ENCODE results near the gene RPTOR.

The RPTOR gene

DNA sequence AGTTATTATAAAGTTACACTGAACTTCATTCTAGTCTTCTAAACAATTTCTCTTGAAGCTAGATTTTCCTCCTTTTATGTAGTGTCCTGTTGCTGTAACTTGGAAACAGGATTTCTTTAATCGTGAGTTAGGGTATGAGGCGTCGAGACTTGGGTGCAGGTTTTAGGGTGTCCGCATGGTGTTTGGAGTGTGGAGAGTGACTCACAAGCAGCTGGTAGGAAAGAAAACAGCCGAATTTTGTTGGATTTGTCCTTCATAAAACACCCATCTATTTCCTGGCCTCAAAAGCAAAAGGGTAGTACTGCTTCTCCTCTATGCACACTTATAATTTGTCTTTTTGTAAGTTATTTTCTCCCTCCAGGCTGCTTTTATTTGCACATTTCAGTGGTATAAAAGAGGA is 1.6 kb downstream of the RPTOR start:
- DNase-seq: no peak
- Histone ChIP-seq H3K36me3 (no peaks in the 10 kb centered on the region; the same call in 1 of the 2 replicates), H3K4me1 (peaks cover 3% of the 10 kb centered on the region; the same call in 1 of the 2 replicates), H3K4me3 (ENCODE audit: low read depth, low read length) (peak overlapping the region; percentile 89), H3K27me3 (no peaks in the 10 kb centered on the region), H3K9me3 (no peaks in the 10 kb centered on the region)
- TF ChIP-seq, protein P1, sequence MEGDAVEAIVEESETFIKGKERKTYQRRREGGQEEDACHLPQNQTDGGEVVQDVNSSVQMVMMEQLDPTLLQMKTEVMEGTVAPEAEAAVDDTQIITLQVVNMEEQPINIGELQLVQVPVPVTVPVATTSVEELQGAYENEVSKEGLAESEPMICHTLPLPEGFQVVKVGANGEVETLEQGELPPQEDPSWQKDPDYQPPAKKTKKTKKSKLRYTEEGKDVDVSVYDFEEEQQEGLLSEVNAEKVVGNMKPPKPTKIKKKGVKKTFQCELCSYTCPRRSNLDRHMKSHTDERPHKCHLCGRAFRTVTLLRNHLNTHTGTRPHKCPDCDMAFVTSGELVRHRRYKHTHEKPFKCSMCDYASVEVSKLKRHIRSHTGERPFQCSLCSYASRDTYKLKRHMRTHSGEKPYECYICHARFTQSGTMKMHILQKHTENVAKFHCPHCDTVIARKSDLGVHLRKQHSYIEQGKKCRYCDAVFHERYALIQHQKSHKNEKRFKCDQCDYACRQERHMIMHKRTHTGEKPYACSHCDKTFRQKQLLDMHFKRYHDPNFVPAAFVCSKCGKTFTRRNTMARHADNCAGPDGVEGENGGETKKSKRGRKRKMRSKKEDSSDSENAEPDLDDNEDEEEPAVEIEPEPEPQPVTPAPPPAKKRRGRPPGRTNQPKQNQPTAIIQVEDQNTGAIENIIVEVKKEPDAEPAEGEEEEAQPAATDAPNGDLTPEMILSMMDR (IDR thresholded peaks at IDR 0.05; ENCODE audit: low read depth, low read length): no peak

DNA sequence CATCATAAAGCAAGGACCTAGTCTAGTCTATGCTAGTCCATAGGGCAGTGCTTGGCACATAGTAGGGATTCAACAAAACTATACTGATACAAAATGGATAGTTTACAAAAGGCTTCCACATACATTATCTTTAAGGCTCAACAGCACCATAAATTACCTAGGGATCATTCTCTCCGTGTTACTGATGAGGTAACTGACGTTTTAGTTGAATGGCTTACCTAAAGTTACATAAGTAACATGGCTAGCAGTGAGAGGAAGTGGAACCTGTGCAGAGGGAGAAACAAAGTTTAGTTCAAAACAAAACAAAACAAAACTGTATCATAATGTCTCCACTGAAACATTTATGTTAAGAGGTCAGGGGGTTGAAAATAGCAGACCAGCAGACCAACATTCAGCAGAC is 7.9 kb downstream of the RPTOR start:
- TF ChIP-seq, protein P1 (IDR thresholded peaks at IDR 0.05; ENCODE audit: low read depth, low read length): no peak
- Histone ChIP-seq H3K4me1 (no peaks in the 10 kb centered on the region; the same call in 1 of the 2 replicates), H3K36me3 (peaks cover 4% of the 10 kb centered on the region; the same call in 1 of the 2 replicates), H3K9me3 (no peaks in the 10 kb centered on the region), H3K27me3 (no peaks in the 10 kb centered on the region), H3K4me3 (ENCODE audit: low read depth, low read length) (no peak overlapping the region)
- DNase-seq: no peak

DNA sequence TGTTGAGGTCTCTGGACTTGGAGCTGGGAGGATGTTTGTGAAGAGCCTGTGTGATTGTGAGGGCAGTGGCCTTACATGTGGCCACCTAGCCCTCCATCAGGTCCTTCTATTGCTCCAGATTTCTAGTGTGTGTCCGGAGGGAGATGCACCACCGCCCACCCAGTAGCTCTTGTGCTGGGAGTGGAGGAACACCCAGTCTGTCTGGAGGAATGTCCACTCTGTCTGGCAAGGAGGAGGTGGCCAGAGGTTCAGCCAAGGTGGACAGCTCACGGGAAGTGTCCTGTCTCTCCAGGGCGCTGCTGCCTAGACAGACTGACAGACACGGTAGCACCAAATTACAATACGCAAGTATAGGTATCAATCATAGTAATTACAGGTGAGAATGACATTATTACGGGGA is 10.6 kb downstream of the RPTOR start:
- H3K36me3 ChIP-seq: peaks cover 4% of the 10 kb centered on the region; the same call in 1 of the 2 replicates
- no peak overlapping the region for H3K4me3 ChIP-seq (ENCODE audit: low read depth, low read length)
- H3K9me3 ChIP-seq: no peaks in the 10 kb centered on the region
- TF ChIP-seq, protein P1 (IDR thresholded peaks at IDR 0.05; ENCODE audit: low read depth, low read length): no peak
- no peaks in the 10 kb centered on the region; the same call in 1 of the 2 replicates for H3K4me1 ChIP-seq
- H3K27me3 ChIP-seq: no peaks in the 10 kb centered on the region
- DNase-seq: no peak

DNA sequence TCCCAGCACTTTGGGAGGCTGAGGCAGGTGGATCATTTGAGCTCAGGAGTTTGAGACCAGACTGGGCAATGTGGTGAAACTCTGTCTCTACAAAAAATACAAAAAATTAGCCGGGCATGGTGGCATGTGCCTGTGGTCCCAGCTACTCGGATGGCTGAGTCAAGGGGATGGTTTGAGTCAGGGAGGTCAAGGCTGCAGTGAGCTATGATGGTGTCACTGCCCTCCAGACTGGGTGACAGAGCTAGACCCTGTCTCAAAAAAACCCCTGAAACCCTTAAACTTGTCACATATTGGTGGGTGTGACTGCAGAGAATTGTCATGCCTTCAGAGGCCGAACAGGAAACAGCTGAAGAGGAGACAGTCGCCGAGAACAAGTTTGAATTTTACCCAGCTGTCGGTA is 13.4 kb downstream of the RPTOR start:
- DNase-seq: no peak
- Histone ChIP-seq H3K27me3 (no peaks in the 10 kb centered on the region), H3K9me3 (no peaks in the 10 kb centered on the region), H3K4me1 (no peaks in the 10 kb centered on the region), H3K36me3 (0 out of 2 replicates have a peak, but pooled peaks cover under 1% of the 10 kb centered on the region), H3K4me3 (ENCODE audit: low read depth, low read length) (no peak overlapping the region)
- TF ChIP-seq, protein P1 (IDR thresholded peaks at IDR 0.05; ENCODE audit: low read depth, low read length): no peak

DNA sequence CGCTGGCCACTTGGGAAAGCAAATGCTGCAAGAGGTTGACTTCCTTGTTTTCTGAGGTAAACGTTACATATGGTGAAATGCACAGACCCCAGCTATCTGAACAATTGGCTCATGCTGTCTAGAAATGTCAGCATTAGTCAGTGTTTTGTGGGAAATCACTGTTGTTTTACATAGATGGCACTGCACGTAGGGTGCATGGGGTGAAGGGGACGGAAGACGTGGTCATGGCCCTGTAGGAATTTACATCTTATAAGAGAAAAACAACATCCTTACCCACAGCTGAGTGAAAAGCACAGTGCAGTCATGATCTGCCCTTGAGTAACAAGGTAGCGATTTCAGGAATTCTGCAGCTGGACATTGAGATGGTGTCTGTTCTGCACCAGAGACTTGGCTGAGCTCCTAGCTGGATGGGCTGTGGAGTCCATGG is 15.2 kb downstream of the RPTOR start:
- no peaks in the 10 kb centered on the region for H3K9me3 ChIP-seq
- no peaks in the 10 kb centered on the region for H3K27me3 ChIP-seq
- no peaks in the 10 kb centered on the region for H3K36me3 ChIP-seq
- H3K4me1 ChIP-seq: no peaks in the 10 kb centered on the region
- no peak overlapping the region for H3K4me3 ChIP-seq (ENCODE audit: low read depth, low read length)
- DNase-seq: no peak
- TF ChIP-seq, protein P1 (IDR thresholded peaks at IDR 0.05; ENCODE audit: low read depth, low read length): no peak

DNA sequence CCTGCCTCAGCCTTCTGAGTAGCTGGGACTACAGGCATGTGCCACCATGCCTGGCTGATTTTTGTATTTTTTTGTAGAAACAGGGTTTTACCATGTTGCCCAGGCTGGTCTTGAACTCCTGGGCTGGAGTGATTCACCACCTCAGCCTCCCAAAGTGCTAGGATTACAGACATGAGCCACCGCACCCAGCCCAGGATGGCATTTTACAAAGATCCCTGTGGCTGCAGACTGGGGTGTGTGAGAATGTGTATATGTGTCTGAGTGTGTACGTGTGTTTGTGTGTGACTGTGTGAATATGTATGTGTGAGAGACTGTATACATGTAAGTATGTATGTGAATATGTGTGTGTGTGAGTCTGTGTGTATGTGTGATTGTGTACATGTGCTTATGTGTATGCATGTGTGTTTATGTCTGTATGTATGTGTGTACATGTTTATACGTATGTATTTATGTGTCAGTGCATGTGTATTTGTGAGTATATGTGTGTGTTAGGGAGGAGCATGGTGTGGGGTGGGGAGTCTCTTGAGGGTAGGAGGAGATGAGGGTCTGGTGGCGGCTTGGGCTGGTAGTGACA is 17.0 kb downstream of the RPTOR start:
- Histone ChIP-seq H3K27me3 (no peaks in the 10 kb centered on the region), H3K36me3 (no peaks in the 10 kb centered on the region), H3K9me3 (no peaks in the 10 kb centered on the region), H3K4me1 (no peaks in the 10 kb centered on the region), H3K4me3 (ENCODE audit: low read depth, low read length) (no peak overlapping the region)
- TF ChIP-seq, protein P1 (IDR thresholded peaks at IDR 0.05; ENCODE audit: low read depth, low read length): no peak
- no peak for DNase-seq

All from BE2C (cell line).